Activated T-cell treated with anti-CD3 and anti-CD28 coated beads for 4 hours (primary cell): ENCODE data around the gene HNRNPA1L2.
"Not testable (repeated sequence)": the region's sequence is repeated elsewhere in the genome, so short reads cannot be mapped to it uniquely, and the experiment has no call there.

Experiments
- DNase-seq: peaks from one replicate; pipeline ENCODE4 v3.0.0-alpha.2; 2020

HNRNPA1L2 gene

DNA sequence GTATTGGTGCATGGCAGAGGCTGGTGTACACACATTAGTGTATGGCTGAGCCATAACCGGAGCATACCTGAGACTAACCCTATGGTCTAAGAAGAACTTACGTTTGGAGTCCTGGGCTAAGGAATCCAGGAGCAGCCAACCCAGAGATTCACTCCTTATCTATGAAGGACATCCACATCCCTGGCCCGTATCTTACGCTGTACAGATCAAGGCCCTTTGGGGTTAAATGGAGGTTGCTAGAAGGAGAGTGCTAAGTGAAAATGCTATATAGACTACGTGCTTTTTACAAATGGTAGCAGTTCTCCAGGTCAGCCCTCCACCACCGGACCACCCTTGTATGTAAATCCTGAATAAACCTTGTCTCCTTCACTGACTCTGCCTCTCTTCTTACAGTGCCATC is 8.5 kb downstream of the HNRNPA1L2 start:
- DNase-seq: no peak

GRCh38 chr13:52651897-52652195 is 9.6 kb downstream of the HNRNPA1L2 start:
- no peak for DNase-seq

DNA sequence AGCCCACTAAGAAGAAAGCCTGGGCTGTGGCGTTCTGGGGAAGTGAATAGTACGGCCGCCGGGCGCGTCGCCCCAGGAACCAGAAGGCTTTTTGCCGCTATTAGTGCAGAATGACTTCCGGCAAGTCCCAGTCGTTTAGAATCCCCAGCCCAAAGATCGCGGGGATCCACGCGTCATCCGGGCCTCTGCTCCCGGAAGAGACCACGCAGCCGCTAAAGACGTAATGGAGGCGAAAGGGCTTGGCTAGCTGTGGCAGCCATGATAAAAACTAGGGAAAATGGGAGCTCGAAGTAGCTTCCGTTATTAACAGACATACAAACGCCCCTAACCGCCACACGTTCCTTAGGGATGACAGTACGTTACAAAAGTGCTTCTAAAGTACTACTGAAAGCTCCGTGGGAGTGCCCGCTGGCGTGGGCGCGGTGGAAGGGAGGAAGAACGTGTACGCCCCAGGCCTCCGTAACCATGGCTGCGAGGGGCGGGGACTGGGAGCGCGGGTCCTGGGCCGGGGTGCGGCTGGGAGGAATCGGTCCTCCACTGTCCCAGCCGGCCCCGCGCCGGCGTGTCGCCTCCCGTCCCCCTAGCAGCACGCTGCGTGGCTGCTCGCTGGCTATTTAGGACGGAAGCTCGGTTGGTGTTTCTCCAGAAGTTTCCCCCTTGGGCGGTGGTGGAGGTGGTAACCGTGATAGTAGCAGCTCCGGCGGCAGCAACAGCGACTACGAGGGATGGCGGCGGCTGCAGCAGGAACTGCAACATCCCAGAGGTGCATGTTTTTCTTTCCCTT is 10.2 kb downstream of the HNRNPA1L2 start, which contains the start of gene SUGT1:
Gene SUGT1, plus strand, starts transcription at position 641 of the 784 bp plus-strand sequence. Its CDS starts 85 bp downstream, at position 726.
- peak; percentile 92 for DNase-seq

- DNase-seq: no peak
Measured at GRCh38 chr13:52652980-52653303, 10.7 kb downstream of the HNRNPA1L2 start.

- DNase-seq: no peak
Measured at GRCh38 chr13:52659340-52659739, 17.1 kb downstream of the HNRNPA1L2 start.

DNA sequence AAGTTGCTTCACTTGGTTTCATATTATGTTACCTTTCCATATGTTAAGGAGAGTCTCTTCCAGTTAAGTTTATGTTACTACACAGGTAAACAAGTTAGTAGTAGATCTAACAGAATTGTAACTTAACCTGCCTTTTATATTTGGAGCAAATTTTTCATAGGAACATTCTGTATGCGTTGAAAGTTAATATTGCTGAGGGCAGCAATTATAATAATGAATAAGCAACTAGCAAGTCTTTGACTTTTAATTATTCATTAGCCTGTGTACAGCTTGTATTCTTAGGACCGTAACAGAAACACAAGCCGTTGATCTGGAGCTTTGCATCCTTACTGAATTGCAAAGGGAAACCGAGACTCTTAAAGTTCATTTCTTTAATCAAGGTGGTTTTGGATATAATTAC is 22.0 kb downstream of the HNRNPA1L2 start:
- no peak for DNase-seq

DNA sequence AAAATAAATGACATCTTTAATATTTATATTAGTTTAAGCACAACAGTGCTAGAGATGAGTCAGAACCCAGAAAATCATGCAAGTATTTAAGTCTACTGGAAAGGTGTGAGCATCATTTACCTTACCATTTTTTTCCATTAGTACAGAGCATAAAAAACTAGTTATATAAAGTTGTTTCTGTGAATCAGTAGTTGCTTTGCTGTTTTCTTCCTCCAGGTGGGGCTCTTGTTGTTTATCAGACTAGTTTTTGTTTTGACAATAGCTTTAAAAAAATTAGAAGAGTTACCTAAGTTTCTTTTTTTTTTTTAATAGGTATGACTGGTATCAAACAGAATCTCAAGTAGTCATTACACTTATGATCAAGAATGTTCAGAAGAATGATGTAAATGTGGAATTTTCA is 23.1 kb downstream of the HNRNPA1L2 start:
- DNase-seq: no peak

- no peak for DNase-seq
Measured at GRCh38 chr13:52669677-52670076, 27.4 kb downstream of the HNRNPA1L2 start.

DNA sequence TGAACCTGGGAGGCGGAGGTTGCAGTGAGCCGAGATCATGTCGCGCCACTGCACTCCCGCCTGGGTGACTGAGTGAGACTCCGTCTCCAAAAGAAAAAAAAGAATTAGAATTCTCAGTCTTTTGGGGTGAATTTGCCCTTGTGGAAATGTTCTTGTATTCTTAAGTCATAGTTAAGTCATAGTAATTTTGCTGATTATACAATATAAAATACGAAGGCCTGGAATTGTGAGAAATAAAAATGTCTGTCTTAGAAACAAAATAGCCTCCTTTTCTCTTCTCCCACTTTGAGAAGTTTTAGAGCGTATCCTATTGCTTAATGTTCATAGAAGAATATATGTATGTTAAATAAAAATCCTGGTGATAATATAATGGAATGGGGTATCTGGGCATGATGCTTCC is 28.5 kb downstream of the HNRNPA1L2 start:
- DNase-seq: no peak

- DNase-seq: no peak
Measured at GRCh38 chr13:52673465-52673864, 31.2 kb downstream of the HNRNPA1L2 start.

DNA sequence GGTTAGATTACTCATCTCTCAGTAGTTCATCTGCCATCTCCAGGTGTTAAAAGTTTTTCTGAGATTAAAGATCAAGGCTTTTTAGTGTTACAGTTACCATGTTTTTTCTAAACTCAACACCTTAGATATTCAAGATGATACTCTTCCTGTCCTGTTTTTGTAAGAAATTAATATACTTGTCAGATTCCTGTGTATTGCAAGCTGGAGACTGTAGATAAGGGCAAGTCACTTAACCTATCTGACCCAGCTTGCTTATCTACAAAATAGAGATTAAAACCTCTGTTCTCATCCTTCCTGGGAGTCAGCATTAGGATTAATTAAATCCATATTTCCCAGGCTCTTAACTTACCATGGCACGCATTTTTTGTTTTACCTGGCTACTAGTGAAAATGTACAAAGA is 35.6 kb downstream of the HNRNPA1L2 start:
- DNase-seq: no peak

DNA sequence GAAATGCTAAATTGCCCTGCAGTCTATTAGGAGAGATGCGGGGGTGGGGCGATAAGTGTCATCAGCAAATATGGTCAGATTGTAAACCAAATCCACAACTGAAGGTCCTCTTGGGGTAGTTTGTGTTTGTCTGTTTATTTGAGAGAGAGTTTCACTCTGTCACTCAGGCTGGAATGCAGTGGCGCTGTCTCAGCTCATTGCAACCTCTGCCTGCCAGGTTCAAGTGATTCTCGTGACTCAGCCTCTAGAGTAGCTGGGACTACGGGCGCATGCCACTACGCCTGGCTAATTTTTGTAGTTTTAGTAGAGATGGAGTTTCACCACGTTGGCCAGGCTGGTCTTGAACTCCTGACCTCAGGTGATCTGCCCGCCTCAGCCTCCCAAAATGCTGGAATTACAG is 43.6 kb downstream of the HNRNPA1L2 start:
- DNase-seq: not testable (repeated sequence)

DNA sequence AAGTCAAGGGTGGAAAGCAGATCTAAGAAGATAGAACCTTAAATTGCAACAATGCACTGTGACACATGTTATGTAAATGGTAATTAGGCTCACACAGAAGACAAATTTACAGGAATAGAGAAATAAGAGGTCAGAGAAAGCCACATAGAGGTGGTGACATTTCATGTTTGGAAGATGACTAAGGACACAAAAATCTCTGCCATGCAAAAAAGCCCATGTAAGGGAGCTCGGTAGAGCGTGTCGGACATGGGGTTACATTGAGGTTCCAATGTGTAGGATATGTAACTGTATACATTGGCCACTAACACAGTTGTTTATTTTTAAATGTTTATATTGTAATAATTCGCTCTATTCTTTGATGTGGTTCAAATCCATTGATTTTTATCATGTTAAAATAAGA is 44.1 kb downstream of the HNRNPA1L2 start:
- DNase-seq: no peak
